ENCODE data around the gene PROCR.

DNA sequence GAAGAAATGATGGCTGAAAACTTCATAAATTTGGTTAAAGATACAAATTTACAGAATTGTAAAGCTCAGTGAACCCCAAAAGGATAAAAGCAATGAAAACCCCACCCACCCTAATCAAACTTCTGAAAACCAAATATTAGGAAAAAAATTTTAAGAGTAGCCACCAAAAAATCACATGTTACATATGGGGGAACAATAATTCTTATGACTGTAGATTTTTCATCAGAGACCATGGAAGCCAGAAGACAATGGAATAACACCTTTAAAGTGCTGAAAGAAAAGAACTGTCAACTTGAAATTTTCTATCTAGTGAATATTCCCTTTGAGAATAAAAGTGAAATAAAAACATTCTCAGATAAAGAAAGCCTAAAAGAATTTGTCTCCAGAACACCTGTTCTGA is 24.4 kb downstream of the PROCR start:
- no peak for TF ChIP-seq POLR2AphosphoS5 (IDR thresholded peaks at IDR 0.05; ENCODE audit: low read depth, low read length)
- TF ChIP-seq, protein P1, sequence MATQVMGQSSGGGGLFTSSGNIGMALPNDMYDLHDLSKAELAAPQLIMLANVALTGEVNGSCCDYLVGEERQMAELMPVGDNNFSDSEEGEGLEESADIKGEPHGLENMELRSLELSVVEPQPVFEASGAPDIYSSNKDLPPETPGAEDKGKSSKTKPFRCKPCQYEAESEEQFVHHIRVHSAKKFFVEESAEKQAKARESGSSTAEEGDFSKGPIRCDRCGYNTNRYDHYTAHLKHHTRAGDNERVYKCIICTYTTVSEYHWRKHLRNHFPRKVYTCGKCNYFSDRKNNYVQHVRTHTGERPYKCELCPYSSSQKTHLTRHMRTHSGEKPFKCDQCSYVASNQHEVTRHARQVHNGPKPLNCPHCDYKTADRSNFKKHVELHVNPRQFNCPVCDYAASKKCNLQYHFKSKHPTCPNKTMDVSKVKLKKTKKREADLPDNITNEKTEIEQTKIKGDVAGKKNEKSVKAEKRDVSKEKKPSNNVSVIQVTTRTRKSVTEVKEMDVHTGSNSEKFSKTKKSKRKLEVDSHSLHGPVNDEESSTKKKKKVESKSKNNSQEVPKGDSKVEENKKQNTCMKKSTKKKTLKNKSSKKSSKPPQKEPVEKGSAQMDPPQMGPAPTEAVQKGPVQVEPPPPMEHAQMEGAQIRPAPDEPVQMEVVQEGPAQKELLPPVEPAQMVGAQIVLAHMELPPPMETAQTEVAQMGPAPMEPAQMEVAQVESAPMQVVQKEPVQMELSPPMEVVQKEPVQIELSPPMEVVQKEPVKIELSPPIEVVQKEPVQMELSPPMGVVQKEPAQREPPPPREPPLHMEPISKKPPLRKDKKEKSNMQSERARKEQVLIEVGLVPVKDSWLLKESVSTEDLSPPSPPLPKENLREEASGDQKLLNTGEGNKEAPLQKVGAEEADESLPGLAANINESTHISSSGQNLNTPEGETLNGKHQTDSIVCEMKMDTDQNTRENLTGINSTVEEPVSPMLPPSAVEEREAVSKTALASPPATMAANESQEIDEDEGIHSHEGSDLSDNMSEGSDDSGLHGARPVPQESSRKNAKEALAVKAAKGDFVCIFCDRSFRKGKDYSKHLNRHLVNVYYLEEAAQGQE (IDR thresholded peaks at IDR 0.05; ENCODE audit: insufficient read depth in 1 of 2, low read depth in 2 of 2, low read length in 2 of 2): no peak
- no peak for TF ChIP-seq SIN3A (IDR thresholded peaks at IDR 0.05; ENCODE audit: borderline replicate concordance, insufficient read depth, low read length)
- no peak for TF ChIP-seq FOXP2 (optimal IDR thresholded peaks at IDR 0.05; ENCODE audit: borderline replicate concordance, extremely low read depth, extremely low read length, insufficient read depth)

Measured in PFSK-1 (cell line).